HG02798 (cell line): ENCODE measurements around the gene RPS6KA5.

Experiments used
- ATAC-seq: cut with Tn5 transposase; IDR thresholded peaks from one replicate; pipeline ENCODE4 v1.9.1; 2021; ENCODE audit warnings: mild to moderate bottlenecking; ENCODE audit not compliant: unreplicated experiment, poor library complexity

The RPS6KA5 gene

GRCh38 chr14:91032248-91032647 lies 28.2 kb downstream of the RPS6KA5 start:
- no peak for ATAC-seq

GRCh38 chr14:91031666-91032065 lies 28.8 kb downstream of the RPS6KA5 start:
- ATAC-seq, result no peak

GRCh38 chr14:91029456-91030217 lies 30.8 kb downstream of the RPS6KA5 start:
- no peak for ATAC-seq

- no peak for ATAC-seq
Observed at GRCh38 chr14:91027561-91027960, 32.9 kb downstream of the RPS6KA5 start.

- ATAC-seq, result peak; percentile 85
Observed at GRCh38 chr14:91022622-91023028, 37.8 kb downstream of the RPS6KA5 start.

- ATAC-seq, result peak; percentile 45
Observed at GRCh38 chr14:91021991-91022621, 38.3 kb downstream of the RPS6KA5 start.

- no peak for ATAC-seq
Observed at GRCh38 chr14:91021115-91021514, 39.3 kb downstream of the RPS6KA5 start.

- ATAC-seq, result no peak
Observed at GRCh38 chr14:91019673-91020072, 40.8 kb downstream of the RPS6KA5 start.

- no peak for ATAC-seq
Observed at GRCh38 chr14:91018481-91018880, 42.0 kb downstream of the RPS6KA5 start.

GRCh38 chr14:91016800-91017410 lies 43.5 kb downstream of the RPS6KA5 start:
- ATAC-seq, result no peak

- no peak for ATAC-seq
Observed at GRCh38 chr14:91015435-91015834, 45.0 kb downstream of the RPS6KA5 start.

GRCh38 chr14:91012045-91012444 lies 48.4 kb downstream of the RPS6KA5 start:
- no peak for ATAC-seq

- no peak for ATAC-seq
Observed at GRCh38 chr14:91010153-91010533, 50.3 kb downstream of the RPS6KA5 start.

- peak; percentile 91 for ATAC-seq
Observed at GRCh38 chr14:91009501-91010152, 50.8 kb downstream of the RPS6KA5 start.

- ATAC-seq, result no peak
Observed at GRCh38 chr14:91008759-91009409, 51.6 kb downstream of the RPS6KA5 start.

GRCh38 chr14:91005716-91006115 lies 54.7 kb downstream of the RPS6KA5 start:
- no peak for ATAC-seq

- ATAC-seq, result no peak
Observed at GRCh38 chr14:91004987-91005386, 55.5 kb downstream of the RPS6KA5 start.

- no peak for ATAC-seq
Observed at GRCh38 chr14:90999299-90999698, 61.1 kb downstream of the RPS6KA5 start.

- ATAC-seq, result no peak
Observed at GRCh38 chr14:90996967-90997366, 63.5 kb downstream of the RPS6KA5 start.

- no peak for ATAC-seq
Observed at GRCh38 chr14:90995785-90996184, 64.7 kb downstream of the RPS6KA5 start.

GRCh38 chr14:90993792-90994191 lies 66.6 kb downstream of the RPS6KA5 start:
- no peak for ATAC-seq
